Right lobe of liver (tissue), 4 donors: ENCODE results near the gene KCNQ1.

Experiments
- POLR2A ChIP-seq: fragments of 450-650 bp; IDR thresholded peaks from one replicate; pipeline ENCODE4 v1.6.1; 2017; ENCODE audit warnings: antibody characterized with exemption, mild to moderate bottlenecking
- TF ChIP-seq, protein P1 (sequence below), 4 donors: fragments of 200-600 bp in 3 of 4; fragments of 450-650 bp in 1 of 4; IDR thresholded peaks; one replicate each; pipeline versions ENCODE4 v1.5.1 to v1.8.0; 2016 to 2022; ENCODE audit warnings: antibody characterized with exemption in 4 of 4, mild to moderate bottlenecking in 2 of 4
- donor health status: DM: no; HTN: no; CAD: no.
- donor health status: DM: no; HTN: no; CAD: no.
- donor health status: DM: no; HTN: yes; CAD: no.

DNA sequence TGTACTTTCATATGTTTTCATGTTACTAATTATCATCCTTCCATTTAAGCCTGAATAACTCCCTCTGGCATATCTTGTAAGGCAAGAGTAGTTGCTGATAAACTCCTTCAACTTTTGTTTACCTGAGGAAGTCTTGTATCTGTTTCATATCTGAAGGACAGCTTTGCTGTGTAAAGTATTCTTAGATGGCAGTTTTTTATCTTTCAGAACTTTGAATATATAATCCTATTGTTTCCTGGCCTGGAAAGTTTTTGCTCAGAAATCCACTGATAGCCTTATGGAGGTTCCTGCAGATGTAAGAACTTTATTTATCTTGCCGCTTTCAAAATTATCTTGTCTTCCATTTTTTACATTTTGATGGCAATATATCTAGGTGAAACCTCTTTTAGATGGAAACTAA lies 185.9 kb downstream of the KCNQ1 start:
- TF ChIP-seq, protein P1, sequence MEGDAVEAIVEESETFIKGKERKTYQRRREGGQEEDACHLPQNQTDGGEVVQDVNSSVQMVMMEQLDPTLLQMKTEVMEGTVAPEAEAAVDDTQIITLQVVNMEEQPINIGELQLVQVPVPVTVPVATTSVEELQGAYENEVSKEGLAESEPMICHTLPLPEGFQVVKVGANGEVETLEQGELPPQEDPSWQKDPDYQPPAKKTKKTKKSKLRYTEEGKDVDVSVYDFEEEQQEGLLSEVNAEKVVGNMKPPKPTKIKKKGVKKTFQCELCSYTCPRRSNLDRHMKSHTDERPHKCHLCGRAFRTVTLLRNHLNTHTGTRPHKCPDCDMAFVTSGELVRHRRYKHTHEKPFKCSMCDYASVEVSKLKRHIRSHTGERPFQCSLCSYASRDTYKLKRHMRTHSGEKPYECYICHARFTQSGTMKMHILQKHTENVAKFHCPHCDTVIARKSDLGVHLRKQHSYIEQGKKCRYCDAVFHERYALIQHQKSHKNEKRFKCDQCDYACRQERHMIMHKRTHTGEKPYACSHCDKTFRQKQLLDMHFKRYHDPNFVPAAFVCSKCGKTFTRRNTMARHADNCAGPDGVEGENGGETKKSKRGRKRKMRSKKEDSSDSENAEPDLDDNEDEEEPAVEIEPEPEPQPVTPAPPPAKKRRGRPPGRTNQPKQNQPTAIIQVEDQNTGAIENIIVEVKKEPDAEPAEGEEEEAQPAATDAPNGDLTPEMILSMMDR (IDR thresholded peaks at IDR 0.05) = no peak
- TF ChIP-seq POLR2A = no peak
